ENCODE results near the gene OFD1. TPM values are rescaled to one million over a fixed set of nuclear protein-coding genes. Genes with fewer than 3 reads are reported as not detected.

The OFD1 gene
- total RNA-seq, 2 donors from 2014 or later, result 23.6 to 36.2 TPM

GRCh38 chrX:13697455-13697854 is 37.1 kb upstream of the OFD1 start:
- intact Hi-C loops (cut with DNase I), result no loop called here
- H3K4me1 ChIP-seq (replicated peaks), result no peaks in the 10 kb centered on the region

GRCh38 chrX:13697976-13698375 is 36.6 kb upstream of the OFD1 start:
- Histone ChIP-seq H3K27me3 (replicated peaks; ENCODE audit: insufficient read depth) (no peaks in the 10 kb centered on the region), H3K36me3 (no peaks in the 10 kb centered on the region), H3K9me3 (no peaks in the 10 kb centered on the region), H3K4me3 (no peak overlapping the region), H3K4me1 (replicated peaks) (no peaks in the 10 kb centered on the region), H3K27ac (no peak overlapping the region)
- WGBS, result 100% methylated on average over 1 of the region's 1 CpG
- DNase-seq (ENCODE audit: low spot score), result no peak
- no peak for TF ChIP-seq POLR2A (IDR thresholded peaks at IDR 0.05)
- no peak for TF ChIP-seq POLR2AphosphoS5 (IDR thresholded peaks at IDR 0.05)
- TF ChIP-seq CTCF (IDR thresholded peaks at IDR 0.05), result no peak
- intact Hi-C loops (cut with DNase I), result no loop called here

More at GRCh38 chrX:13697455-13697854, 37.1 kb upstream of the OFD1 start:
- no peak overlapping the region for H3K4me3 ChIP-seq
- no peak for DNase-seq (ENCODE audit: low spot score)
- TF ChIP-seq CTCF (IDR thresholded peaks at IDR 0.05) (no peak), POLR2A (IDR thresholded peaks at IDR 0.05) (no peak), POLR2AphosphoS5 (IDR thresholded peaks at IDR 0.05) (no peak)
- no peaks in the 10 kb centered on the region for H3K27me3 ChIP-seq (replicated peaks; ENCODE audit: insufficient read depth)
- H3K9me3 ChIP-seq, result no peaks in the 10 kb centered on the region
- no peaks in the 10 kb centered on the region for H3K36me3 ChIP-seq
- WGBS, result 98% methylated on average over 2 of the region's 2 CpGs
- H3K27ac ChIP-seq, result no peak overlapping the region

GRCh38 chrX:13698432-13698831 is 36.1 kb upstream of the OFD1 start:
- H3K27me3 ChIP-seq (replicated peaks; ENCODE audit: insufficient read depth), result no peaks in the 10 kb centered on the region
- H3K4me1 ChIP-seq (replicated peaks), result no peaks in the 10 kb centered on the region
- no peak for TF ChIP-seq POLR2A (IDR thresholded peaks at IDR 0.05)
- no peak for TF ChIP-seq CTCF (IDR thresholded peaks at IDR 0.05)
- no peak for TF ChIP-seq POLR2AphosphoS5 (IDR thresholded peaks at IDR 0.05)
- 50% methylated on average over 1 of the region's 1 CpG for WGBS
- H3K9me3 ChIP-seq, result no peaks in the 10 kb centered on the region
- H3K27ac ChIP-seq, result no peak overlapping the region
- no peak overlapping the region for H3K4me3 ChIP-seq
- intact Hi-C loops (cut with DNase I), result no loop called here
- no peaks in the 10 kb centered on the region for H3K36me3 ChIP-seq
- no peak for DNase-seq (ENCODE audit: low spot score)

GRCh38 chrX:13699183-13699826 is 35.2 kb upstream of the OFD1 start:
- intact Hi-C loops (cut with DNase I), result no loop called here
- Histone ChIP-seq H3K4me1 (replicated peaks) (no peaks in the 10 kb centered on the region), H3K36me3 (no peaks in the 10 kb centered on the region), H3K4me3 (no peak overlapping the region), H3K9me3 (no peaks in the 10 kb centered on the region), H3K27me3 (replicated peaks; ENCODE audit: insufficient read depth) (no peaks in the 10 kb centered on the region), H3K27ac (no peak overlapping the region)
- DNase-seq (ENCODE audit: low spot score), result no peak
- TF ChIP-seq POLR2A (IDR thresholded peaks at IDR 0.05) (no peak), CTCF (IDR thresholded peaks at IDR 0.05) (no peak), POLR2AphosphoS5 (IDR thresholded peaks at IDR 0.05) (no peak)
- 85% methylated on average over 7 of the region's 7 CpGs for WGBS

GRCh38 chrX:13700380-13700779 is 34.2 kb upstream of the OFD1 start:
- TF ChIP-seq CTCF (IDR thresholded peaks at IDR 0.05), result no peak
- TF ChIP-seq POLR2AphosphoS5 (IDR thresholded peaks at IDR 0.05), result no peak
- TF ChIP-seq POLR2A (IDR thresholded peaks at IDR 0.05), result no peak
- no peak for DNase-seq (ENCODE audit: low spot score)
- Histone ChIP-seq H3K4me3 (no peak overlapping the region), H3K9me3 (no peaks in the 10 kb centered on the region), H3K36me3 (no peaks in the 10 kb centered on the region), H3K27ac (no peak overlapping the region), H3K27me3 (replicated peaks; ENCODE audit: insufficient read depth) (no peaks in the 10 kb centered on the region), H3K4me1 (replicated peaks) (no peaks in the 10 kb centered on the region)
- WGBS, result 32% methylated on average over 4 of the region's 4 CpGs
- intact Hi-C loops (cut with DNase I), result no loop called here

Data from prostate gland (tissue), 2 donors.